ENCODE results near the gene ISCU. TPM values are rescaled to one million over a fixed set of nuclear protein-coding genes. Genes with fewer than 3 reads are reported as not detected.
"Not testable (repeated sequence)": the region's sequence is repeated elsewhere in the genome, so short reads cannot be mapped to it uniquely, and the experiment has no call there.

ISCU gene
- total RNA-seq, 1 experiment from 2014 or later = 137 TPM

DNA sequence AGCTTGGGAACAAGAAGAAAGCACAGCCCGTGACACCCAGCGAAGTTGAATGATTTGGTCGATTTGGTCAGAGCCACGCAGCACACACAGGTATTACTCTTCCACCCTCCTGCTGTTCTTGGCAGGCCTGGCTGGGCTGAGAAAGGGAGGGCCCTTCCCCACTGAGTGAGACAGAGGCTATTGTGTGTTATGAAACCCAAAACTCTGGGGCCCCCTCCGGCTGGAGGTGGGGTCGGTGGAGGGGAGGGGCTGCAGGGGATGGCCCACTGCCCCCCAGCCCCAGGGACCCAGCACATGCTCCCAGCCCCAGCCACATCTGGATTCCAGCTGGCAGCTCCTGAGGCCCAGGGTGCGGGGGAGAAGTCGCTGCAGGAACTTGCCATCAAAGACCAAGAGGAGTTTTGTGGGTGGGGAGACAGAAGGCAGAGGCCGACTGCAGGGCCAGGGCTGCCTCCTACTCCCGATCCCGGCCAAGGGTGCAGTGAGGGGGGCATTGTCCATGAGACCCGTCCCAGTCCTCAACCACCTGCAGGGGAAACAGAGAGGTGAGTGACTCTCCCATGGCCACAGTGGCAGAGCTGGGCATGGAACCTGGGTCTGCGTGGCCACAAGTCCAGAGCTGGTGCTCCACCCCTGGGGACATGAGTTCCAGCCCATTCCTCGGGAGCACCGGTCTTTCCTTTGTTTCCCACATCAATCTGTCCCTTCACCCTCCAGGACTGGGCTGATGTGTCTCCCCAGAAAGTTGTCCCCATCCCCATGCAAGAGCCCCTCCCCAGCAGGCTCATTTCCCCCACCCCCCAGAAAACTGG, 26.8 kb downstream of the ISCU start:
- no peak for DNase-seq (ENCODE audit: low spot score)

- DNase-seq (ENCODE audit: low spot score) = no peak
Observed at GRCh38 chr12:108589840-108590229, 27.4 kb downstream of the ISCU start.

DNA sequence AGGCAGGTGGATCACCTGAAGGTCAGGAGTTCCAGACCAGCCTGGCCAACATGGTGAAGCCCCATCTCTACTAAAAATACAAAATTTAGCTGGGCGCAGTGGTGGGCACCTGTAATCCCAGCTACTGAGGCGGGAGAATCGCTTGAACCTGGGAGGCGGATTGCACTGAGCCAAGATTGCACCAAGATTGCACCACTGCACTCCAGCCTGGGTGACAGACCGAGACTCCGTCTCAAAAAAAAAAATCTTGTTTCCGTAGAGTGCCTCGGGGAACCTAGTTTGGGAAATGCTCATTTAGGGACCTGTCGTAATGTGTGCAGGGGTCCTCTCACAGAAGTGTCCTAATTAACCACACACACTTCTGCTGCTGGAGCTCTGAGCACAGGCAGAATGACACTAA, 28.1 kb downstream of the ISCU start:
- DNase-seq (ENCODE audit: low spot score) = not testable (repeated sequence)

DNA sequence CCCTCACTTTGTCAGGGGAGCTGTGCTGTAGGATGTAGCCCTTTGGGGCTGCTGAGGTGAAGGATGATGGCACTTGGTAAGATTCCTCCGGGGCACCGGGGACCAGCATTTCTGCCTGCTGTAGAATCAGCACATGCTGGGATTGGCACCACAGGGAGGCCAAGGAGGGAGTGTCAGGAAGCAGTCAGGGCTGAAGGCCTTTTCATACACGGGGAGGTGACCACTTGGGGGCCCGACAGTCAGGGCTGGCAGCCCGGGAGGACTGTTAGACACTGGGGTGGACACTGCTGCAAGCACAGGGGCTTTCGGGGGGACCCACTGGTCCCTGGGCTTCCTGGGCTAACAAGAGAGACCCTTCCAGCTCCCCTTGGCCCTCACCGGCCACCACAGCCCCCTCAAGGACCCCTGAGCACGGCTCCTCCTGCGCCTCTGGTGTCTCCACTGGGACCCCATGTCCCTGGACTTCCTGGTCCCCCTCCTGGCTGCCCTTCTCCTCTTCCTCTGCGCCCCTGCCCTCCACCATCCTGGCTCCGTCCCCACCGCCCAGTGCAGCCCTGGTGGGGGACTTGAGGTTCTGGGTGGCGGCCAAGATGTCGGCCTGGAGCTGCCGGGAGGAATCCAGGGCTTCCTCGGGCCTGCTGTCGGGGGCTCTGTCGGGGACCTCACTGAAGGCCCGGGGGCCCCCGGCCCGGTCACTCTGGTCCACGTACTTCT, 29.0 kb downstream of the ISCU start:
- DNase-seq (ENCODE audit: low spot score) = no peak

DNA sequence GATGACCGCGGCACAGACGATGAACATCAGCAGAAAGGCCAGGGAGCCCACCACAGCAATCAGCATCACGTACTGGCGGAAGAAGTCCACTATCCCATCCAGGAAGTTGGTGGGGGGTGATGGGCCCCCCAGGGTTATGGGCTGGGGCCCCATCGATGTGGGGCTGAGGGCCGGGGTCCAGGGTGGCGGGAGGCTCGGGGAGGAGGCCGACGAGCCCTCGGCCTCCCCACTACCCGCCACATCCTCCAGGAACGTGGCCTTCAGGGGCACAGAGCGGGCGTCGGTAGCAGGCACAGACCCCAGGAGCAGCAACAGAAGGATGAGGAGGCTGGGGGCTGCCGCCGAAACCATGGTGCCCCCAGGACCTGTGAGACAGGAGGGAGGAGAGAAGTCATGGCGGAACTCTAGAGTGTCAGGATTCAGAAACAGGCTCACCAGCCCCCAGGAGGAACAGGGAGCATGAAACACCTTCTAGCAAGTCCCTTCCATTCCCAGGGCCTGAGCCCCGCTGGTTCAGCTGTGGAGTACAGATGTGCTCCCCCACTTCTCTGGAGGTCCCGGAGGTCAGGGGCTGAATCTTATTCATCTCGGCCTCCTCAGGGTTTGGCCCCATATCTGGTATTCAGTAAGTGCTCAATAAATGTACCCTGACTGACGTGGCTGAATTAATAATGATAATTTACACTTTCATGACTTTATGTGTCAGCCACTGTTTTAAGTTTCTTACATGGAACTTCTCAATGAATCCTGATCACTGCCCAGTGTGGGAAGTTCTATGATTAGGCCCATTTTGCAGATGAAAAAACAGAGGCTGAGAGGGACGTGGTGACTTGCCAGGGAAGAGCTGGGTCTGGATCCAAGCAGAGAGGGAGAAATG, 29.9 kb downstream of the ISCU start:
- no peak for DNase-seq (ENCODE audit: low spot score)

- no peak for DNase-seq (ENCODE audit: low spot score)
Observed at GRCh38 chr12:108594323-108594903, 32.0 kb downstream of the ISCU start.

- no peak for DNase-seq (ENCODE audit: low spot score)
Observed at GRCh38 chr12:108594960-108595710, 32.7 kb downstream of the ISCU start.

GRCh38 chr12:108595711-108596647, 33.6 kb downstream of the ISCU start:
- no peak for DNase-seq (ENCODE audit: low spot score)

DNA sequence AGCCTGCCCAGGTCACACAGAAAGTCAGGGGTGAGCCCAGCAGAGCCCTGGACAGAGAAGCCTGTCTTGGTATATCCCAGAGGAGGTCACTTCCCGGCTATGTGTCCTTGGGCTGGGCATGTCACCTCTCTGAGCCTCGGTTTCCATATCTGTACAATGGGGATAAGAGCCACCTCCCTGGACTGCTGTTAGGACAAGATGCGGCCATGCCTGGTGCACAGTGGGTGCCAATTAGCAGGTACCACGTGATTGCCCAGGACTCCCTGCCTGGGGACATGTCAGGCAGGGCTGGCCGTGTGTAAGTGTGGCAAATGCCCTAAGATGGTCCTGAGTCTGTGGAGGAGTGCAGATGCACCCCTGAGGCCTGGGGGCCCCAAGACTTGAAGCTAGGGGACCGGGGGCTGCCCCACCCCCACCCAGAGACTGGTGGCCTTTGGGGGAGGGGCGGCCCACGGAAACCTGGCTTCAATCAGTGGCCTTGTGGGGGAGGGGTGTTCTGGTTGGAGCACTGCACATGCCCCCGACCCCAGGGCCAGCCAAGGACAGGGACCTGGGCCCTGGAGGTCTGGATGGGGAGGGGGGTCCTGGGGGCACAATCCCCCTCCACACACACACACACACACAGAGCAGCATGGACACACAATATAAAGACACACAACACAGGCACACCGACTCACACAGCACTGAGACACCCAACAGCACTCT, 34.6 kb downstream of the ISCU start:
- DNase-seq (ENCODE audit: low spot score) = no peak

- no peak for DNase-seq (ENCODE audit: low spot score)
Observed at GRCh38 chr12:108597559-108598471, 35.4 kb downstream of the ISCU start, which contains the start of gene TMEM119. TMEM119 (minus strand) TSS chr12:108598084; CDS start chr12:108592383, 5,701 bp downstream.

DNA sequence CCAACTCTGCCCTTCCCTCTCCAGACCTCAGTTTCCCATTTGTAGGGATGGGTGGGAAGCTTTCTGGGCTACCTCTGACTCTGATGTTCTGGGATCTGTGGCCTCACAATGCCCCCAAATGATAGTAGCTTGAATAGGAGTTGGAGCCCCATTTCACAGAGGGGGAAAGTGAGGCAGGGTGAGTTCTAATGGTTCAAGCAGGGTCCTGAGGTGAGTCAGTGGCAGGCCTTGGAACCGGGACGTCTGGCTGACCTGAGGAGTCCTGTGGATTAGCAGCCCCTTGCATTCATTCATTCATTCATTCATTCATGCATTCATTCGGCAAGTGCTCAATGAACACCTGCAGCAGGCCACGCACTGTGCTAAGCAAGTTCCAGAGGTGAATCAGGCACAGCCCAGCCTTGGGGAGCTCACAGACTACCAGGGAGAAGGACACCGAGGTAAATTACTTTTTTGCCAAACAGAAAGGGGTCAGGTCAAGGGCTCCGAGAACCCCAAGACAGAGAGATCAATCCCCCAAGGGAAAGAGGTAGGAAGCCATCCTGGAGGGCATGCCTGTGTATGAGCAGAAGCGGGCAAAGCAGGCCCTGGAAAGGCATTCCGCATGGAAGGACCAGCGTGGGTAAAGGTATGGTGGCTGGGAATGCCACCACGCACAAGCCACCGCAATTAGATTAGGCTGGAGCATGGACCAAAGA, 36.3 kb downstream of the ISCU start:
- DNase-seq (ENCODE audit: low spot score) = no peak

- DNase-seq (ENCODE audit: low spot score) = no peak
Observed at GRCh38 chr12:108599541-108599940, 37.1 kb downstream of the ISCU start.

GRCh38 chr12:108599948-108600701, 37.7 kb downstream of the ISCU start:
- DNase-seq (ENCODE audit: low spot score) = no peak

DNA sequence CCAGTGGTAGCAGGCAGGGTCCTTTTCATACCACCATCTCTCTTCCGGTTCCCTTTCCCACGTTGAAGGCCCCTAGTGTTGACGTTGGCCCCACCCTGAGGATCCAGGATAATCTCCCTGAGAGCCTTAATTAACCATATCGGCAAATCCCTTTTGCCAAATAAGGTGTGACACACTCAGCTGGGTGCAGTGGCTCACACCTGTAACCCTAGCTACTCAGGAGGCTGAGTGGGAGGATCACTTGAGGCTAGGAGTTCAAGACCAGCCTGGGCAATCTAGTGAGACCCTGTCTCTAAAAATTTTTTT, 38.3 kb downstream of the ISCU start:
- DNase-seq (ENCODE audit: low spot score) = no peak

DNA sequence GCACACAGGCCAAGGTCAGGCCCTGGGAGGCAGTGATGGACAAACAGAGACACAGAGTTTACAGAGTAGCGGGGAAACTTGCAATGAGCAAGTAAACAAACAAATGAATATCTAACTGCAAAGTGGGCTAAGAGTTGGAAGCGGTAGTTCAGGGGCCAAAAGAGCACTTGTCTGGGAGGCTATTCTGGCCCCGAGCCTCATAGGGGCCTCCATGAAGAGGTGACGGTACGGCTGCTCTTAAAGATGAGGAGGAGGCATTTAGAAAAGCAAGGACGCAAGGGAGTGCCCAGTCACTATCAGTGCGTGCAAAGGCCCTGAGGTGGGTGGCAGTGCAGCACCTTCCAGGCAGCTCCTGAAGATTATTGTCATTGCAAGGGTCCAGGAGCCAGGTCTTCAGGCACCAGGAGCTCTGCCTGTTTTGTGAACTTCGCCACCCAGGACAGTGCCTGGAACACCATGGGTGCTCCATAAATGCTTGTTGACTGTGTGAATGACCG, 39.9 kb downstream of the ISCU start:
- DNase-seq (ENCODE audit: low spot score) = no peak

DNA sequence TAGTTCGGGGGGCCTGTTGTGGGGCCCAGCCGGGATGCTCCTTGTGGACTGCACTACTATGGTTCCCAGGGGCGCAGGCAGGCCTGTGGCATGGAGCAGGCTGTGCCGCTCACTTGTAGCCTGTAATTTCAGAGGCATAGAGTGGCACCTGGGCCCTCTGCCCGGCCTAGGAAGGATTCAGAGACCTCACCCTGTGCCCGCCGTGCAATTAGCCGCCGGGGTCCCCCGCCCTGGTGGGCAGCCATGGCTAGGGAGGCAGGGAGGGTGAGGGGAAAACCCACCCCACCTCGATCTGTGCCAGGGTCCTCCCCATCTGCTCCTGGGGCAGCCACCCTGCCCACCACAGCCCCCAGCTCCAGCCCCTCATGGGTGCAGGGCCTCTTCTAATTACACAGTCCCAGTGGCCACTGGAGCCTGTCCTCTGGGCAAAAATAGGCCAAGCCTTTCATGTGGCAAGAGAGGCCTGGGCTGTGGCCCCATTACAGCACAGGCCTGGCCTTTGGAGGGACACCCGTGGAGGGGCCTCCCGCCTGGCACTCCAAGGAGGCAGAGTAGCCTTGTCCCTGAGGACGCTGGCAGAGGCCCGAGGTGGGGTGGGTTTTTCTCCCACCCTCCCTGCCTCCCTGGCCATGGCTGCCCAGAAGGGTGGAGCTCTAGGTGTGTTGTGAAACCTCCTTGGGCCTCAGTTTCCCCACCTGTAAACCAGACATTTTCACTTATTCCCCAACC, 40.7 kb downstream of the ISCU start:
- no peak for DNase-seq (ENCODE audit: low spot score)
